Measurements from ENCODE around the gene RHEX. TPM values are rescaled to one million over a fixed set of nuclear protein-coding genes. Genes with fewer than 3 reads are reported as not detected.

The RHEX gene
- total RNA-seq, 1 experiment from 2014 or later = not detected

DNA sequence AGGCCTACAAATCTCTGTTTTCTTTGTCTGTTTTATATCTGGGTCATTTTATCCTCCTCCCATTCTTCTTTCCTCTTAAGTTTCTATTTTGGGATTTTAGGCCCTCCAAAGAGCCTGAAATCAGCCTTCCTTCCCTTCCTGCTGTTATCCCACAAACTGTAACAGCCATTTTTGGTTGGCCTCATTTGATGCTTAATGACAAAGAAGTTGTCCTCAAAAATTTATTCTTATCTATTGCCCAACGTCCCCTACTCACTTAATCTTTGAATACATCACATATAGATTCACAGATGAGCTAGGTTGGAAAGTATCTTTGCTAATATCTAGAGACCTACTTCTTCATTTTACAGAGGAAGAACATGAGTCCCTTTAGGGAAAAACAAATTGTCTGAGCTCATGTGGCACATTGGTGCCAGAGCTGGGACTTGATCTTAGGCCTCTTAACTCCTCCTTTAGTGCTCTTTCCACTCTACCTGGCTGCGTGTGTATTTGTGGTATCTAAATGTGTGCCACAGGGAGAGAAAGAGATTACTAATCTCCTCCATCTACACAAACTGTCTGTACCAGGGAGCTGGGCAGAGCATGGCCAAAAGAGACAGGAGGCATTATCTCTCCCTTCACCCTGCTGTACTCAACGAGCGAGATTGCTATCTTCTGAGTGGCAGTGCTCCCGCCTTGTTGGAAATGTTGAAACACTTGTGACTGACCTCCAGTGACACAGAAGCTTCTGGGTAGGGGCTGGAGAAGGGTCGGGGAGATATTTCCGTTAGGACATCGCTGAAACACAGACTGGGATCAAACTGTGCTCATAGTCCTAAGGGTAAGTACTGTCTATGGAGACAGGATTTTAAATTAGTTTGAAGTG, 30.1 kb downstream of the RHEX start:
- no peak for DNase-seq (ENCODE audit: extremely low read depth, low read depth)

DNA sequence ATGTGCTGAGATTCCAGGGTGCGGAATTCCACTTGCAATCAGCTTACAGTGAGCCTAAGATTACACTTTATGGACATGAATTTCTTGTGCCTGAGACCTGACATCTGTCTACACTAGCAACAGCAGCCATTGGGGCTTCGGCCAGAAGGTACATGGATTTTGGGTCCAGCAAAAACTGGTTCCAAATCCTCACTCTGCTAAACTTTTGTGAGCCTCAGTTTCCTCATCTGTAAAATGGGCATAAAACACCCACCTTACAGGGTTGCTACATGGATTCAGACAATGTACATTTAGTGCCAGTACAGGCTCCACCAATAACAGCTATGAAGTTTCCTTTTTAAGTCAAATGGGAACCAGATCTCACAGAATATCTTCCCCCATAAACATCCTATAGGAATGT, 30.8 kb downstream of the RHEX start:
- no peak for DNase-seq (ENCODE audit: extremely low read depth, low read depth)

DNA sequence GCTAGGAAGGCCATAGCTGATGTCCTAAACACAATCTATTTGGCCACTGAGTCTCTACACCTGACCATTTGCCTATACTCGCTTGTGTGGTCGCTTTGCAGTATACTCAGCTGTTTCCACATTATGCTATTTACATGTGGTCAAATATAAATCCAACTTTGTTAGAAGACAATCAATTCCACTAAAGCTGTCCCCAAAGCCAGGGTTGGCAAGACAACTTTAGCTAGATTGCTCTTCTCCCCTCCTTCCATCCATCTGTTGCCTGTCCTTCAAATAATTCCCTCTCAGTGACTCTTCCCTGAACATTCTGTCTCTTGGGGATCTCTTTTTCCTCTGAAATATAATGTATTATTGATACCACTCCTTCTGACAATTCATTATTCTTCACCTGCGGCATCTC, 34.1 kb downstream of the RHEX start:
- no peak for DNase-seq (ENCODE audit: extremely low read depth, low read depth)

DNA sequence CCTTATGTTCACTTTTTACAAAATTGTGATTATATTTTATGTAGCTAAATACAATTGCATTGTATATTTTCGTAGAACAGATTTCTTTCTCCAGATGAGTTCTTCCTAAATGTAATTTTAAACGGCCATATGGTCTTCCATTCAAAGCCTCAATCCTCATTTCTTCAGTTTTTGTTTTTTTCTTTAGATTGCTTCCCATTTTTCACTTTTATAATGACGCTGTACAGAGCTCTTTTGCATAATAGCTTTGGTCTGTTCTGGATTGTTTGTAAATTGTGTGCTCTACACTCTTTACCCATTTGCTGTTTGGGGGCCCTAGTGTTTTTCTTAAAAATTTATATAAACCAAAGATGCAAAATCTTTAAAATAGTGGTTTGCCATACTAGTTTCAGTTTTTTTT, 36.4 kb downstream of the RHEX start:
- no peak for DNase-seq (ENCODE audit: extremely low read depth, low read depth)

- DNase-seq (ENCODE audit: extremely low read depth, low read depth) = no peak
Observed at GRCh38 chr1:206094024-206094423, 41.1 kb downstream of the RHEX start.

- no peak for DNase-seq (ENCODE audit: extremely low read depth, low read depth)
Observed at GRCh38 chr1:206097381-206097780, 44.4 kb downstream of the RHEX start.

- no peak for DNase-seq (ENCODE audit: extremely low read depth, low read depth)
Observed at GRCh38 chr1:206098242-206098919, 45.4 kb downstream of the RHEX start.

GRCh38 chr1:206100226-206100815, 47.3 kb downstream of the RHEX start:
- no peak for DNase-seq (ENCODE audit: extremely low read depth, low read depth)

GRCh38 chr1:206101351-206102045, 48.5 kb downstream of the RHEX start:
- no peak for DNase-seq (ENCODE audit: extremely low read depth, low read depth)

- DNase-seq (ENCODE audit: extremely low read depth, low read depth) = no peak
Observed at GRCh38 chr1:206102292-206102936, 49.4 kb downstream of the RHEX start.

DNA sequence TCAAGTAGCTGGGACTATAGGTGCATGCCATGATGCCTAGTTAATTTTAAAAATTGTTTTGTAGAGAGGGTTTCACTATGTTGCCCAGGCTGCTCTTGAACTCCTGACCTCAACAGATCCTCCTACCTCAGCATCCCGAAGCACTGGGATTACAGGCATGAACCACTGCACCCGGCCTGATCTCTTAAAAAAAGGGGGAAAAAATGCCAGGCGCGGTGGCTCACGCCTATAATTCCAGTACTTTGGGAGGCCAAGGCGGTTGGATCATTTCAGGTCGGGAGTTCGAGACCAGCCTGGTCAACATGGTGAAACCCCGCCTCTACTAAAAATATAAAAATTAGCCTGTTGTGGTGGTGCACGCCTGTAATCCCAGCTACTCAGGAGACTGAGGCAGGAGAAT, 51.0 kb downstream of the RHEX start:
- DNase-seq (ENCODE audit: extremely low read depth, low read depth) = no peak

- DNase-seq (ENCODE audit: extremely low read depth, low read depth) = no peak
Observed at GRCh38 chr1:206105464-206105995, 52.6 kb downstream of the RHEX start.

GRCh38 chr1:206106328-206107167, 53.6 kb downstream of the RHEX start:
- DNase-seq (ENCODE audit: extremely low read depth, low read depth) = peak; percentile 79

DNA sequence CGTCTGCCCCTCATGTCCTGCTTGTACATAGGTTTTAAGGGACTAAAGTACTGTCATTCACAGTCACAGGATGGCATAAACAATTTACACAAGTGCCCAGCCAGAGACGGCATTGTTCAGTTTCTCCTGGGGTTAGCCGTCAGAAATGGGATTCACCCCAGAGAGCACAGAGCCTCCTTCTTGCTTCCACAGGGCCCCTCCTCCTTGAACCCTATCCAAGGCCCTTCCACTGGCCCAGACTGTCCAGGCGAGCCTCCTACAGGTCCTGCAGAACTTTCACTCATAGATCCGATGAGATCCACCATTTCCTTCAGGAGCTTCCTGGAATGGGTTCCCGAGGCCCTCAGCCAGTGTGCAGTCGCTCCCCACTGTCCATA, 54.2 kb downstream of the RHEX start:
- DNase-seq (ENCODE audit: extremely low read depth, low read depth) = no peak

- DNase-seq (ENCODE audit: extremely low read depth, low read depth) = no peak
Observed at GRCh38 chr1:206108635-206109034, 55.7 kb downstream of the RHEX start.

GRCh38 chr1:206109718-206110117, 56.7 kb downstream of the RHEX start:
- DNase-seq (ENCODE audit: extremely low read depth, low read depth) = no peak

GRCh38 chr1:206110161-206110560, 57.2 kb downstream of the RHEX start:
- DNase-seq (ENCODE audit: extremely low read depth, low read depth) = no peak

GRCh38 chr1:206110820-206111219, 57.8 kb downstream of the RHEX start:
- no peak for DNase-seq (ENCODE audit: extremely low read depth, low read depth)

- DNase-seq (ENCODE audit: extremely low read depth, low read depth) = no peak
Observed at GRCh38 chr1:206111271-206111927, 58.4 kb downstream of the RHEX start.
